Measurements from ENCODE around the gene KRT31. TPM values are rescaled to one million over a fixed set of nuclear protein-coding genes. Genes with fewer than 3 reads are reported as not detected.

KRT31 gene
- total RNA-seq, 4 donors from 2014 or later, result not detected

- no peak for TF ChIP-seq POLR2AphosphoS5 (IDR thresholded peaks at IDR 0.05)
- TF ChIP-seq EP300 (IDR thresholded peaks at IDR 0.05; ENCODE audit: low read depth), result no peak
- no peak for TF ChIP-seq POLR2A (IDR thresholded peaks at IDR 0.05)
- TF ChIP-seq CTCF (IDR thresholded peaks at IDR 0.05), result no peak
- no peak for DNase-seq
- no peak overlapping the region for H3K4me3 ChIP-seq
- in situ Hi-C loops (cut with MboI; ENCODE audit: low pct_ligation_motif_present in 1 of 4, low pct_unique_long_range_greater_than_20kb in 1 of 4, low sequenced_read_pairs in 3 of 4), result loop anchor here in 1 of 4 donors (25.0 kb wide), 1 partner anchor 104 kb away; the partner anchor contains the start of genes KRTAP9-6 and KRTAP9-9
- no peaks in the 10 kb centered on the region for H3K36me3 ChIP-seq
- H3K27me3 ChIP-seq, result peaks cover 3% of the 10 kb centered on the region
- H3K9me3 ChIP-seq, result no peaks in the 10 kb centered on the region
- H3K4me1 ChIP-seq, result no peaks in the 10 kb centered on the region
- H3K27ac ChIP-seq, result no peak overlapping the region
- intact Hi-C loops (cut with DNase I; ENCODE audit: low total_unique reads), result no loop called here
Measured at GRCh38 chr17:41366070-41366469, 31.3 kb downstream of the KRT31 start.

- Histone ChIP-seq H3K9me3 (no peaks in the 10 kb centered on the region), H3K27ac (no peak overlapping the region), H3K4me1 (no peaks in the 10 kb centered on the region), H3K4me3 (no peak overlapping the region), H3K36me3 (no peaks in the 10 kb centered on the region), H3K27me3 (peaks cover 3% of the 10 kb centered on the region)
- 78 to 83% methylated on average over 2 of the region's 2 CpGs for WGBS, 2 donors (ENCODE audit: low coverage in 1 of 2)
- DNase-seq, result no peak
- in situ Hi-C loops (cut with MboI; ENCODE audit: low pct_ligation_motif_present in 1 of 4, low pct_unique_long_range_greater_than_20kb in 1 of 4, low sequenced_read_pairs in 3 of 4), result loop anchor here in 1 of 4 donors (25.0 kb wide), 1 partner anchor 102 kb away; the partner anchor contains the start of genes KRTAP9-6 and KRTAP9-9
- intact Hi-C loops (cut with DNase I; ENCODE audit: low total_unique reads), result no loop called here
- TF ChIP-seq POLR2AphosphoS5 (IDR thresholded peaks at IDR 0.05) (no peak), CTCF (IDR thresholded peaks at IDR 0.05) (no peak), POLR2A (IDR thresholded peaks at IDR 0.05) (no peak), EP300 (IDR thresholded peaks at IDR 0.05; ENCODE audit: low read depth) (no peak)
Measured at GRCh38 chr17:41363881-41364280, 33.5 kb downstream of the KRT31 start.

- peaks cover 12% of the 10 kb centered on the region for H3K27me3 ChIP-seq
- no peak for DNase-seq
- no peak overlapping the region for H3K27ac ChIP-seq
- TF ChIP-seq EP300 (IDR thresholded peaks at IDR 0.05; ENCODE audit: low read depth) (no peak), POLR2A (IDR thresholded peaks at IDR 0.05) (no peak), POLR2AphosphoS5 (IDR thresholded peaks at IDR 0.05) (no peak), CTCF (IDR thresholded peaks at IDR 0.05) (no peak)
- peaks cover 0 to 4% of the 10 kb centered on the region in 2 donors for H3K9me3 ChIP-seq
- H3K4me3 ChIP-seq, result no peak overlapping the region
- in situ Hi-C loops (cut with MboI; ENCODE audit: low pct_ligation_motif_present in 1 of 4, low pct_unique_long_range_greater_than_20kb in 1 of 4, low sequenced_read_pairs in 3 of 4) (loop anchor here in 1 of 4 donors (25.0 kb wide), 1 partner anchor 98 kb away; the partner anchor contains the start of genes KRTAP9-6 and KRTAP9-9), intact Hi-C loops (cut with DNase I; ENCODE audit: low total_unique reads) (no loop called here)
- H3K36me3 ChIP-seq, result no peaks in the 10 kb centered on the region
- 65 to 79% methylated on average over 3 to 5 of the region's 5 CpGs for WGBS, 2 donors (ENCODE audit: low coverage in 1 of 2)
- H3K4me1 ChIP-seq, result no peaks in the 10 kb centered on the region
Measured at GRCh38 chr17:41360296-41360995, 37.0 kb downstream of the KRT31 start.

- H3K4me3 ChIP-seq, result no peak overlapping the region
- 93 to 97% methylated on average over 3 to 4 of the region's 4 CpGs for WGBS, 2 donors (ENCODE audit: low coverage in 1 of 2)
Measured at GRCh38 chr17:41354536-41354935, 42.9 kb downstream of the KRT31 start.

More at GRCh38 chr17:41354536-41354935, 42.9 kb downstream of the KRT31 start:
- no peaks in the 10 kb centered on the region for H3K36me3 ChIP-seq
- in situ Hi-C loops (cut with MboI; ENCODE audit: low pct_ligation_motif_present in 1 of 4, low pct_unique_long_range_greater_than_20kb in 1 of 4, low sequenced_read_pairs in 3 of 4) (loop anchor here in 1 of 4 donors (25.0 kb wide), 1 partner anchor 92 kb away; the partner anchor contains the start of genes KRTAP9-6 and KRTAP9-9), intact Hi-C loops (cut with DNase I; ENCODE audit: low total_unique reads) (no loop called here)
- no peak overlapping the region for H3K27ac ChIP-seq
- no peak for DNase-seq
- peaks cover 0 to 4% of the 10 kb centered on the region in 2 donors for H3K9me3 ChIP-seq
- peaks cover 23% of the 10 kb centered on the region for H3K27me3 ChIP-seq
- H3K4me1 ChIP-seq, result no peaks in the 10 kb centered on the region
- no peak for TF ChIP-seq CTCF (IDR thresholded peaks at IDR 0.05)
- TF ChIP-seq POLR2AphosphoS5 (IDR thresholded peaks at IDR 0.05), result no peak
- no peak for TF ChIP-seq EP300 (IDR thresholded peaks at IDR 0.05; ENCODE audit: low read depth)
- TF ChIP-seq POLR2A (IDR thresholded peaks at IDR 0.05), result no peak

Data from transverse colon (tissue), 4 donors.